ENCODE data around the gene CMSS1. TPM values are rescaled to one million over a fixed set of nuclear protein-coding genes. Genes with fewer than 3 reads are reported as not detected.
"Not testable (repeated sequence)": the region's sequence is repeated elsewhere in the genome, so short reads cannot be mapped to it uniquely, and the experiment has no call there.

CMSS1 gene
- total and polyA plus RNA-seq, 4 donors, result 3.8 to 19.5 (median 7.5) TPM

- TF ChIP-seq ATF3 (IDR thresholded peaks at IDR 0.05) (no peak), REST (IDR thresholded peaks at IDR 0.05) (no peak), ZBTB33 (IDR thresholded peaks at IDR 0.05) (no peak), HNF4A (conservative IDR thresholded peaks at IDR 0.05) (no peak), RXRA (IDR thresholded peaks at IDR 0.05) (no peak), JUND (IDR thresholded peaks at IDR 0.05) (no peak), HNF4G (IDR thresholded peaks at IDR 0.05) (no peak), RAD21 (IDR thresholded peaks at IDR 0.05) (no peak), YY1 (IDR thresholded peaks at IDR 0.05) (no peak), FOXA2 (IDR thresholded peaks at IDR 0.05) (no peak), SP1 (IDR thresholded peaks at IDR 0.05) (no peak), MAX (IDR thresholded peaks at IDR 0.05) (no peak), EGR1 (IDR thresholded peaks at IDR 0.05; ENCODE audit: low read depth in 2 of 2) (no peak), CTCF (IDR thresholded peaks at IDR 0.05; ENCODE audit: low read depth, low read length, missing input control) (no peak), FOXA1 (IDR thresholded peaks at IDR 0.05) (no peak), NR2F2 (IDR thresholded peaks at IDR 0.05) (no peak), TAF1 (conservative IDR thresholded peaks at IDR 0.05) (no peak), GABPA (IDR thresholded peaks at IDR 0.05 in 1 of 2, conservative IDR thresholded peaks at IDR 0.05 in 1 of 2) (no peak)
- Histone ChIP-seq H3K9ac (ENCODE audit: low read depth in 1 of 2, low read length in 2 of 2) (no peak overlapping the region), H3K36me3 (ENCODE audit: control insufficient read depth in 4 of 4, insufficient read depth in 3 of 4, low read depth in 1 of 4, low read length in 3 of 4) (no peaks in the 10 kb centered on the region), H3K9me3 (ENCODE audit: control insufficient read depth in 4 of 4, low read length in 3 of 4) (no peaks in the 10 kb centered on the region), H3K27me3 (ENCODE audit: control insufficient read depth in 4 of 4, insufficient read depth in 4 of 4, low read length in 3 of 4) (no peaks in the 10 kb centered on the region), H3K4me3 (ENCODE audit: low read depth in 1 of 3, low read length in 3 of 3) (no peak overlapping the region), H3K27ac (ENCODE audit: low read depth in 1 of 2, low read length in 2 of 2) (no peak overlapping the region), H3K4me1 (ENCODE audit: control insufficient read depth in 4 of 4, insufficient read depth in 4 of 4, low read length in 3 of 4) (no peaks in the 10 kb centered on the region)
- no peak for DNase-seq (ENCODE audit: low spot score)
- WGBS, result 94% methylated on average over 1 of the region's 1 CpG
Observed at GRCh38 chr3:100228247-100228646, 410.6 kb downstream of the CMSS1 start.

- 91% methylated on average over 3 of the region's 3 CpGs for WGBS
- not testable (repeated sequence) for H3K4me1 ChIP-seq (ENCODE audit: control insufficient read depth in 4 of 4, insufficient read depth in 4 of 4, low read length in 3 of 4); DNase-seq (ENCODE audit: low spot score); H3K27ac ChIP-seq (ENCODE audit: low read depth in 1 of 2, low read length in 2 of 2); H3K4me3 ChIP-seq (ENCODE audit: low read depth in 1 of 3, low read length in 3 of 3); H3K27me3 ChIP-seq (ENCODE audit: control insufficient read depth in 4 of 4, insufficient read depth in 4 of 4, low read length in 3 of 4); H3K9me3 ChIP-seq (ENCODE audit: control insufficient read depth in 4 of 4, low read length in 3 of 4); H3K36me3 ChIP-seq (ENCODE audit: control insufficient read depth in 4 of 4, insufficient read depth in 3 of 4, low read depth in 1 of 4, low read length in 3 of 4); H3K9ac ChIP-seq (ENCODE audit: low read depth in 1 of 2, low read length in 2 of 2)
Observed at GRCh38 chr3:100229188-100229587, 411.5 kb downstream of the CMSS1 start.
